Heart right ventricle (tissue), 16 donors: ENCODE data around the gene SEPSECS. TPM values are rescaled to one million over a fixed set of nuclear protein-coding genes. Genes with fewer than 3 reads are reported as not detected.

Experiments
- ATAC-seq, 8 donors: fragments of 200-7000 bp; cut with Tn5 transposase; one replicate each; pipeline ENCODE4 v1.9.1; 2020; ENCODE audit warnings: mild to moderate bottlenecking in 8 of 8, moderate library complexity in 8 of 8, moderate number of reproducible peaks in 1 of 8
- DNase-seq, 2 donors: peaks; one replicate each; pipeline ENCODE4 v3.0.0-alpha.2; 2020
- H3K27ac ChIP-seq, 10 donors: fragments of 200-600 bp; sonication (generic) in 2 of 10; one replicate each; pipeline versions ENCODE4 v1.5.0 to v1.8.0; 2020 to 2022; ENCODE audit warnings: mild to moderate bottlenecking in 3 of 10
- H3K27me3 ChIP-seq, 7 donors: fragments of 200-600 bp; one replicate each; pipeline ENCODE4 v1.8.0; 2021 to 2022; ENCODE audit warnings: mild to moderate bottlenecking in 2 of 7
- H3K36me3 ChIP-seq, 9 donors: fragments of 200-600 bp; sonication (generic) in 1 of 9; one replicate each; pipeline versions ENCODE4 v1.5.0 to v1.8.0; 2020 to 2022; ENCODE audit warnings: mild to moderate bottlenecking in 2 of 9
- H3K4me1 ChIP-seq, 9 donors: fragments of 200-600 bp; sonication (generic) in 1 of 9; one replicate each; pipeline versions ENCODE4 v1.5.0 to v1.8.0; 2020 to 2022; ENCODE audit warnings: mild to moderate bottlenecking in 4 of 9
- H3K4me3 ChIP-seq, 10 donors: fragments of 200-600 bp; sonication (generic) in 2 of 10; one replicate each; pipeline versions ENCODE4 v1.5.0 to v1.8.0; 2020 to 2022; ENCODE audit warnings: mild to moderate bottlenecking in 7 of 10, moderate library complexity in 2 of 10
- H3K9me3 ChIP-seq, 11 donors: fragments of 200-600 bp in 10 of 11; sonication (generic) in 2 of 11; one replicate each; pipeline versions ENCODE4 v1.5.0 to v1.8.0; 2013 to 2022; ENCODE audit warnings: mild to moderate bottlenecking in 2 of 11, control low read depth in 1 of 11, moderate library complexity in 1 of 11
- CTCF ChIP-seq, 9 donors: fragments of 200-600 bp; sonication (generic) in 2 of 9; IDR thresholded peaks; one replicate each; pipeline versions ENCODE4 v1.5.0 to v1.8.0; 2021 to 2022; ENCODE audit warnings: antibody characterized with exemption in 9 of 9, mild to moderate bottlenecking in 5 of 9, moderate library complexity in 1 of 9
- WGBS, 2 donors: extraction: QIAGEN DNeasy Blood & Tissue Kit; methylation state at CpG; one replicate each; pipeline ENCODE4 v1.1.7; 2013; ENCODE audit warnings: inconsistent platforms in 1 of 2; 5-methylcytosine and 5-hydroxymethylcytosine counted together
- intact Hi-C, 10 donors: fragments of 100-400 bp; cut with DNase I; formaldehyde crosslinking; loops; one replicate each; pipeline versions ENCODE4 v1.11.1 to v1.14.2; 2022
- polyA plus RNA-seq, 2 donors: library from polyadenylated mRNA; stranded (reverse); fragments of 200-250 nt; gene quantifications; one replicate each; pipeline ENCODE4 v1.2.3, GENCODE V29; 2013
- total RNA-seq, 10 donors: library from RNA; stranded (reverse); fragmentation: NEBNext Ultra II Directional in 3 of 10; extraction: Animal tissue kit (Norgen Biotek cat#: 25700) in 3 of 10; gene quantifications; one replicate each; pipeline versions ENCODE4 v1.2.1 to v1.2.4, GENCODE V29; 2021 to 2023
- donor health status: Arrhythmogenic right ventricular cardiomyopathy.
- donor health status: ischemic (EF 13 %, LVEDD 7.1; RV severe dilation, severe dysfunction).
- donor health status: healthy with polysubstance abuse.
- donor health status: DM: no; HTN: yes; CAD: no.
- donor health status: DM: no; HTN: no; CAD: no.
- donor health status: ischemic (EF 25% LVEDD 6.9; RV normal size, moderate dysfunction).
- donor health status: ischemic (EF 25% LVEDD 5.7; RV mildly dilated, moderate dysfunction).
- donor health status: healthy.
- donor health status: DM: yes; HTN: yes; CAD: no.
- donor health status: Ischemic cardiomyopathy.
- donor health status: ischemic (EF 35%, LVEDD 5.7; RV mildly dilated, moderate dysfunction).
- donor health status: nonischemic (EF 11% LVEDD 7.7; RV severe dilation, severe dysfunction).
- donor health status: DM: yes; HTN: yes; CAD: no.
- donor health status: PGD.
- donor health status: ischemic (EF 29% LVEDD 5.4; RV normal size, mild dysfunction).
- donor health status: nonischemic (EF 23%, LVEDD 6.1; RV moderate dilation, normal function).

SEPSECS gene
- total and polyA plus RNA-seq, 12 donors = 1.3 to 9.1 (median 6.0) TPM

- H3K27ac ChIP-seq = no peak overlapping the region
- H3K4me1 ChIP-seq = peaks cover 0 to 11% (median 0%) of the 10 kb centered on the region in 9 donors
- TF ChIP-seq CTCF (IDR thresholded peaks at IDR 0.05) = peak; percentile 36 to 76 (median 63)
- no peak overlapping the region for H3K4me3 ChIP-seq
- peaks cover 0 to 51% (median 6%) of the 10 kb centered on the region in 9 donors for H3K36me3 ChIP-seq
- intact Hi-C loops = loop anchor here (1.0 to 10.0 kb wide), 7 partner anchors 50 to 660 kb away; no protein-coding TSS in a partner anchor
- 3 to 8% methylated on average over 1 of the region's 1 CpG for WGBS, 2 donors
- DNase-seq (no peak), ATAC-seq (peak in 1 of 8 donors; percentile 38)
- H3K9me3 ChIP-seq = no peaks in the 10 kb centered on the region
- no peaks in the 10 kb centered on the region for H3K27me3 ChIP-seq
Observed at GRCh38 chr4:25144870-25145481, 15.3 kb downstream of the SEPSECS start.

GRCh38 chr4:25142468-25142867, 17.8 kb downstream of the SEPSECS start:
- TF ChIP-seq CTCF (IDR thresholded peaks at IDR 0.05) = no peak
- Histone ChIP-seq H3K27me3 (no peaks in the 10 kb centered on the region), H3K27ac (peak overlapping the region in 2 of 10 donors; percentile 33 to 48), H3K36me3 (peaks cover 0 to 62% (median 0%) of the 10 kb centered on the region in 9 donors), H3K4me1 (peaks cover 0 to 11% (median 0%) of the 10 kb centered on the region in 9 donors), H3K9me3 (peaks cover 0 to 4% (median 0%) of the 10 kb centered on the region in 11 donors), H3K4me3 (no peak overlapping the region)
- ATAC-seq = peak in 1 of 8 donors; percentile 85
- intact Hi-C loops = loop anchor here in 6 of 10 donors (2.0 to 10.0 kb wide), 5 partner anchors 48 to 658 kb away; no protein-coding TSS in a partner anchor
- 52 to 70% methylated on average over 4 of the region's 4 CpGs for WGBS, 2 donors
- no peak for DNase-seq

- H3K9me3 ChIP-seq = peaks cover 0 to 10% (median 0%) of the 10 kb centered on the region in 11 donors
- no peaks in the 10 kb centered on the region for H3K27me3 ChIP-seq
- 96 to 97% methylated on average over 4 of the region's 4 CpGs for WGBS, 2 donors
- no peak for TF ChIP-seq CTCF (IDR thresholded peaks at IDR 0.05)
- H3K4me1 ChIP-seq = peaks cover 0 to 11% (median 0%) of the 10 kb centered on the region in 9 donors
- H3K27ac ChIP-seq = no peak overlapping the region
- peaks cover 0 to 63% (median 0%) of the 10 kb centered on the region in 9 donors for H3K36me3 ChIP-seq
- no peak overlapping the region for H3K4me3 ChIP-seq
- intact Hi-C loops = loop anchor here in 6 of 10 donors (5.0 to 10.0 kb wide), 4 partner anchors 47 to 657 kb away; no protein-coding TSS in a partner anchor
- ATAC-seq (no peak), DNase-seq (no peak)
Observed at GRCh38 chr4:25141592-25141991, 18.7 kb downstream of the SEPSECS start.

GRCh38 chr4:25133132-25133531, 27.1 kb downstream of the SEPSECS start:
- Histone ChIP-seq H3K27ac (no peak overlapping the region), H3K4me1 (peaks cover 0 to 17% (median 4%) of the 10 kb centered on the region in 9 donors), H3K4me3 (no peak overlapping the region), H3K36me3 (peaks cover 0 to 13% (median 0%) of the 10 kb centered on the region in 9 donors), H3K9me3 (peaks cover 0 to 12% (median 0%) of the 10 kb centered on the region in 11 donors), H3K27me3 (no peaks in the 10 kb centered on the region)
- ATAC-seq (no peak), DNase-seq (no peak)
- TF ChIP-seq CTCF (IDR thresholded peaks at IDR 0.05) = no peak
- intact Hi-C loops = no loop called here
